Measurements from ENCODE around the gene TARBP1.
A peak's percentile ranks its signal among the peaks of the same experiment; 100 is the strongest.

The TARBP1 gene

GRCh38 chr1:234476172-234476571 lies 2.8 kb downstream of the TARBP1 start:
- Mint-ChIP-seq H3K4me1 (peaks cover 31% of the 10 kb centered on the region), H3K27ac (peak overlapping the region in 2 of 3 experiments; percentile 1 to 12), H3K27me3 (ENCODE audit: low read depth) (peaks cover 3% of the 10 kb centered on the region), H3K36me3 (ENCODE audit: low read depth) (no peaks in the 10 kb centered on the region), H3K4me3 (peak overlapping the region; percentile 65 to 94 (median 69)), H3K9me3 (no peaks in the 10 kb centered on the region)
- no peak for TF ChIP-seq CTCF (IDR thresholded peaks at IDR 0.05; ENCODE audit: unreplicated experiment in 3 of 3)

DNA sequence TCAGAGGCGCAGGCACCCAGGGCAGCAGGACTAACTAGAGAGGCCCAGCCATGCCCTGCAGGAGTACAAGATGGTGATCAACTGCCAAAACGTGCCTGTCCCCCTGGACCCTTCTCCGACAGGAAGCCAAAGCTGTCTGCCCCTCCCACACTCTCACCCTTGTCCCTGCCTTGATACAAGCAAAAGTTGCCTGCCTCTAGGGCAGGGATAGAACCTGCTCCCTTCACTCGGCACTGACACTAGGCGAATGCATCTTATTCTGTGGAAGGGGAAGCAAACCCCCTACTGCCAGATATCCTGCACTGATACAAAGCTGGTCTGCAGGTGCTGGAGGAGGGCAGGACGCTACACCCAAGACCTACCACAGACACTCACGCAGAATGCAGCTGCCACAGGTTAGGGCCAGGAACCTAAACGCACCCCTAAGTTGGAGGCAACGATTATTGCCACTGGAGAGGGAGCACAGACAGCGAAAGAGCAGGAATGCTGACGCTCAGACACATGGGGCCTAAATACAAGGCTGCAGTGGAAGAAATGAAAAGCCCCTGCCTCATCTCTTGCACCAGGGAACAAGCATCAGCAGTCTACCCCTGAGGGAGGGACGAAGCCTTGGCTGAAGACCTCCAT lies 3.7 kb downstream of the TARBP1 start:
- no peak for TF ChIP-seq CTCF (IDR thresholded peaks at IDR 0.05; ENCODE audit: unreplicated experiment in 3 of 3)
- Mint-ChIP-seq H3K4me1 (peaks cover 31% of the 10 kb centered on the region), H3K4me3 (peak overlapping the region in 2 of 3 experiments; percentile 12 to 44), H3K36me3 (ENCODE audit: low read depth) (peaks cover 1% of the 10 kb centered on the region), H3K27ac (no peak overlapping the region), H3K27me3 (ENCODE audit: low read depth) (peaks cover 3% of the 10 kb centered on the region), H3K9me3 (no peaks in the 10 kb centered on the region)

DNA sequence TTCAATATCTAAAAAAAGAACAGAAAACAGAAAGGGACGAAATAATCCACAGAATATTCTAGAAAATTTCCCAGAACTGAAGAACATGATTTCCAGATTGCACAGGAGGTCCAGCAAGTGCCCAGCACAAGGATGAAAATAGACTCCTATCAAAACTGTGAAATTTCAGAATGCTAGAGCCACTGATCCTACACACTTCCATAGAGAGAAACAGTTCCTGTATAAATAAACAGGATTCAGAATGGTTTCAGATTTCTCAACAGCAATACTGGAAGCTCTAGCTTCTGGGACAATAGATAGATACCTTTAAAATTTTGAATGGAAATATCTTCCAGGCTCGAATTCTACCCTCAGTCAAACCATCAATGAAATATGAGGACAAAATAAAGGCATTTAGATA lies 4.6 kb downstream of the TARBP1 start:
- H3K4me3 Mint-ChIP-seq = peak overlapping the region; percentile 4 to 36 (median 7)
- peak overlapping the region in 1 of 3 experiments; percentile 2 for H3K27ac Mint-ChIP-seq

DNA sequence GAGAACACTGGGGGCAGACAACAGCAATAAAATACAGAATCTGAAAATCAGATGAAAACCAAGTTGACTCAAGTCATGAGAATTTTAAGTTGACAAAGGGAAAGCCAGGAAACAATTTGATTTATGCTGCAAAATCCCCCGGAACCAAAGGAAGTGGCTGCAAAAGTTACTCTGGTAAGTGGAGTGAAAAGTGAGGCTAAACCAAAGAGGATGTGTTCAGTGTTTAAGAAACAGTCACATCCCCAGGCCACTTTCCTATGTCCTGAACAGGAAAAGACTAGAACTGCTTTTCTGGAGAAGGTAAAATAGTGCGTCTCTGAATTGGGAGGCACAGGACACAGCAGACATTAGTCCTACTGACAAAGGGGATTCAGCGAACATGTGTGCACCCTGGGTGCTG lies 5.9 kb downstream of the TARBP1 start:
- H3K4me3 Mint-ChIP-seq = no peak overlapping the region
- H3K27ac Mint-ChIP-seq = peak overlapping the region in 1 of 3 experiments; percentile 65
- peaks cover 3% of the 10 kb centered on the region for H3K27me3 Mint-ChIP-seq (ENCODE audit: low read depth)
- no peaks in the 10 kb centered on the region for H3K9me3 Mint-ChIP-seq
- H3K36me3 Mint-ChIP-seq (ENCODE audit: low read depth) = peaks cover 9% of the 10 kb centered on the region
- peaks cover 31% of the 10 kb centered on the region for H3K4me1 Mint-ChIP-seq
- no peak for TF ChIP-seq CTCF (IDR thresholded peaks at IDR 0.05; ENCODE audit: unreplicated experiment in 3 of 3)

More for the DNA sequence above, 4.6 kb downstream of the TARBP1 start:
- Mint-ChIP-seq H3K4me1 (peaks cover 31% of the 10 kb centered on the region), H3K9me3 (no peaks in the 10 kb centered on the region), H3K27me3 (ENCODE audit: low read depth) (peaks cover 3% of the 10 kb centered on the region), H3K36me3 (ENCODE audit: low read depth) (peaks cover 4% of the 10 kb centered on the region)
- TF ChIP-seq CTCF (IDR thresholded peaks at IDR 0.05; ENCODE audit: unreplicated experiment in 3 of 3) = no peak

DNA sequence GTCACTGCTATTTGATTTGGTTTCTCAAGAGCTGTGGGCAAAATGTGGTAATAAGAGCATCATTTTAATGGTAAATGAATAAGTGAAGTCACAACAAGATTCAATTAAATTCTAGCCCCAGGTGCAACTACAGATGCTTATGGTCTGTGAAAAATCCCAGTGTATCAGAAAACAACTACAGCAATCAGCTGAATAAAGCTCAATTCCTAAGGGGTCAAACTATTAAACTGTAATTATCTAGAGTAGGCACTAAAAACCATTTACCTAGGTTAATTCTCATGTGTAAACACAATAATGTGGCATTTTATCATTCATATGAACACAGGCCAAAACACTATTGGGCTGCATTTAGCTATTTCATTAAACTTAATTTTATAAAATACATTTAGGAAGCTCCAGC lies 9.6 kb downstream of the TARBP1 start:
- Mint-ChIP-seq H3K27me3 (ENCODE audit: low read depth) (no peaks in the 10 kb centered on the region), H3K36me3 (ENCODE audit: low read depth) (peaks cover 29% of the 10 kb centered on the region), H3K27ac (no peak overlapping the region), H3K4me1 (peaks cover 14% of the 10 kb centered on the region), H3K9me3 (no peaks in the 10 kb centered on the region), H3K4me3 (no peak overlapping the region)
- no peak for TF ChIP-seq CTCF (IDR thresholded peaks at IDR 0.05; ENCODE audit: unreplicated experiment in 3 of 3)

- H3K9me3 Mint-ChIP-seq = no peaks in the 10 kb centered on the region
- no peaks in the 10 kb centered on the region for H3K27me3 Mint-ChIP-seq (ENCODE audit: low read depth)
- H3K36me3 Mint-ChIP-seq (ENCODE audit: low read depth) = peaks cover 29% of the 10 kb centered on the region
- TF ChIP-seq CTCF (IDR thresholded peaks at IDR 0.05; ENCODE audit: unreplicated experiment in 3 of 3) = no peak
- H3K27ac Mint-ChIP-seq = no peak overlapping the region
- peaks cover 9% of the 10 kb centered on the region for H3K4me1 Mint-ChIP-seq
- H3K4me3 Mint-ChIP-seq = no peak overlapping the region
Observed at GRCh38 chr1:234468580-234468979, 10.4 kb downstream of the TARBP1 start.

Data from nephron (organoid).